Sigmoid colon (tissue), 4 donors: ENCODE data around the gene CNTN4.

ENCODE experiments used
- POLR2A ChIP-seq, 2 donors: fragments of 450-650 bp; IDR thresholded peaks; one replicate each; pipeline ENCODE4 v1.6.1; 2016; ENCODE audit warnings: antibody characterized with exemption in 2 of 2, mild to moderate bottlenecking in 2 of 2, moderate library complexity in 2 of 2
- POLR2AphosphoS5 ChIP-seq, 4 donors: sonication (generic); formaldehyde crosslinking; IDR thresholded peaks; one replicate each; pipeline ENCODE4 v1.6.1; 2017; ENCODE audit warnings: antibody characterized with exemption in 4 of 4

- TF ChIP-seq POLR2A (IDR thresholded peaks at IDR 0.05) (no peak), POLR2AphosphoS5 (IDR thresholded peaks at IDR 0.05) (no peak)
Observed at GRCh38 chr3:2158828-2159227, 60.2 kb downstream of the CNTN4 start.
